IPS DF 6.9 (cell line): ENCODE data around the gene GLG1.
"Not testable (repeated sequence)": the region's sequence is repeated elsewhere in the genome, so short reads cannot be mapped to it uniquely, and the experiment has no call there.

ENCODE experiments used
- DNase-seq: peaks from one replicate; pipeline ENCODE4 v3.0.0-alpha.2; 2013; ENCODE audit warnings: low read depth, low spot score
- H3K27ac ChIP-seq: one replicate; pipeline ENCODE4 v1.5.1; 2013; ENCODE audit warnings: low read length, control low read depth
- H3K27me3 ChIP-seq: 2 replicates; pipeline ENCODE4 v1.6.1; 2013; ENCODE audit warnings: mild to moderate bottlenecking, low read length; ENCODE audit not compliant: control insufficient read depth, insufficient read depth
- H3K36me3 ChIP-seq: 2 replicates; pipeline ENCODE4 v1.6.1; 2013; ENCODE audit warnings: low read length; ENCODE audit not compliant: control insufficient read depth, insufficient read depth
- H3K4me1 ChIP-seq: 2 replicates; pipeline ENCODE4 v1.6.1; 2013; ENCODE audit warnings: low read length; ENCODE audit not compliant: control insufficient read depth, insufficient read depth
- H3K4me3 ChIP-seq: 2 replicates; pipeline ENCODE4 v1.5.1; 2013; ENCODE audit warnings: mild to moderate bottlenecking, low read length
- H3K9me3 ChIP-seq: 2 replicates; pipeline ENCODE4 v1.6.1; 2013; ENCODE audit warnings: low read length, inconsistent platforms; ENCODE audit not compliant: control insufficient read depth, insufficient read depth
- WGBS: extraction: QIAGEN DNeasy Blood & Tissue Kit; methylation state at CpG from one replicate; pipeline ENCODE4 v1.1.7; 2013; ENCODE audit warnings: mixed read lengths, missing lambda C conversion rate; ENCODE audit not compliant: insufficient read length, insufficient coverage; 5-methylcytosine and 5-hydroxymethylcytosine counted together

The GLG1 gene

DNA sequence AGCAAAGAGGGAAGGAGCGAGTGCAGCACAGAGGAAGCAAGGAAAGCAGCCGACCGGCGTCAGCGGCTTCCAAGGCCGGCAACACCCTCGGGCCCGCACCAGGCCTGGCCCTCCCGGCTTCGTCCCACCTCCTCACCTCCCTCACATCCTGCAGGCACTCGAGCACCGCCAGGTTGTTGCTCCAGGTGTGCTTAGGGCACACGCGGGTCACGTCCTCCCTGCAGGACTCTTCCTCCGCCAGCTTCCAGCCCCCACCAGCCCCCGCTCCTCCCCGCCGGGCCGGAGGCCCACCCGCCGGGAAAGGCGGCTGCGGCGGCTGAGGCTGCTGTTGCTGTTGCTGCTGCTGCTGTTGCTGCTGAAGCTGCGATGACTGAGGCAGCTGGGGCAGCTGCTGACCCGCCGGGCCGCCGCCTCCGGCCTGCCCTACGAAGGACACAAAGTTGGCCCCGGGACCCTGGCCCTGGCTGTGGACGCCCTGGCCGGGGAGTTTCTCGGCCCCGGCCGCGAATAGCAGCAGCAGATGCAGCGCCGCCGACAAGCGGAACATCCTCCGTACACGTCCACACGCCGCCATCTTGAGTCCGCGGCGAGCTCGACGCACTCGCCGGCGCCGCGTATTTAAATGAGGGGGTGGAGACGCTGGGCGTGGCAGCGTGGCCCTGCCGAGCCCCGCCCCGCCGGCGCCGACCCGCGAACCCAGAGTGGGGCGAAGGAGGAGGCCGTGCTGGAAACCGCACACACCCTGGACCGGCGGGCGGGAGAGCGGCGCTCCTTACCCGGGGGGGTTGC, at the start of gene GLG1:
Gene GLG1, minus strand, starts transcription at position 594 of the 789 bp plus-strand sequence. Its CDS starts 20 bp downstream, at position 574.
- no CpG with 5 or more reads among the region's 77 CpGs for WGBS
- H3K27ac ChIP-seq: no peak within 1 kb of the TSS
- H3K27me3 ChIP-seq: no peaks in the 10 kb centered on the region
- DNase-seq: peak; percentile 72
- H3K4me1 ChIP-seq: peaks cover 3% of the 10 kb centered on the region; the same call in 1 of the 2 replicates
- H3K36me3 ChIP-seq: no peaks in the 10 kb centered on the region
- H3K9me3 ChIP-seq: no peaks in the 10 kb centered on the region
- H3K4me3 ChIP-seq: peak within 1 kb of the TSS; percentile 95

DNA sequence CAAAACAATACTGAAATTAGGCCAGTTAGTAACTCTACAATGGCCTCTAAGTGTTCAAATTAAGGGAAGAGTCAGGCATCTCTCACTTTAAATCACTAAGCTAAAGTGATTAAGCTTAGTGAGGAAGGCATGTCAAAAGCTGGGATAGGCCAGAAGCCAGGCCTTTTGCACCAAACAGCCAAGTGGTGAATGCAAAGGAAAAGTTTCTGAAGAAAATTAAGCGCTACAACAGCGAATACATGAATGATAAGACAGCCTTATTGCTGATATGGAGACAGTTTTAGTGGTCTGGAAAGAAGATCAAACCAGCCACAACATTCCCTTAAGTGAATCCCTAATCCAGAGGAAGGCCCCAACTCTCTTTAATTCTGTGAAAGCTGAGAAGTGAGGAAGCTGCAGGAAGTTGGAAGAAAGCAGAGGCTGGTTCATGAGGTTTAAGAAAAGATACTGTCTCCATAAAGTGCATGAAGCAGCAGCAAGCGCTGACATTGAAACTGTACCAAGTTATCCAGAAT, 47.7 kb upstream of the GLG1 start:
- H3K27me3 ChIP-seq: peaks cover 1% of the 10 kb centered on the region; the same call in 1 of the 2 replicates
- H3K27ac ChIP-seq: no peak overlapping the region
- no peak overlapping the region for H3K4me3 ChIP-seq
- WGBS: no CpG with 5 or more reads among the region's 3 CpGs
- H3K4me1 ChIP-seq: no peaks in the 10 kb centered on the region
- DNase-seq: no peak
- H3K36me3 ChIP-seq: peaks cover 21% of the 10 kb centered on the region; the same call in 1 of the 2 replicates
- H3K9me3 ChIP-seq: no peaks in the 10 kb centered on the region

DNA sequence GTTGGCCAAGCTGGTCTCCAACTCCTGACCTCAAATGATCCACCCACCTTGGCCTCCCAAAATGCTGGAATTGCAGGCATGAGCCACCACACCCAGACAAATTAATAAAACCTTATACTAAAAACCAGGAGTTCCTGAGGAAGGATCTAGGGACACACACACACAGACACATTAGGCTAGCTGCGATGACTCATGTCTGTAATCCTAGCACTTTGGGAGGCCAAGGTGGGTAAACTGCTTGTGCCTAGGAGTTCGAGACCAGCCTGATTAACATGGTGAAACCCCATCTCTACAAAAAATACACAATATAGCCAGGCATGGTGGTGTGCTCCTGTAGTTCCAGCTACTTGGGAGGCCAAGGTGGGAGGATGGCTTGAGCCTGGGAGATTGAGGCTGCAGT, 46.0 kb upstream of the GLG1 start:
- WGBS: no CpG with 5 or more reads among the region's 2 CpGs
- not testable (repeated sequence) for H3K4me1 ChIP-seq, H3K9me3 ChIP-seq, H3K4me3 ChIP-seq, H3K27ac ChIP-seq, DNase-seq, H3K27me3 ChIP-seq
- peaks cover 22% of the 10 kb centered on the region for H3K36me3 ChIP-seq

DNA sequence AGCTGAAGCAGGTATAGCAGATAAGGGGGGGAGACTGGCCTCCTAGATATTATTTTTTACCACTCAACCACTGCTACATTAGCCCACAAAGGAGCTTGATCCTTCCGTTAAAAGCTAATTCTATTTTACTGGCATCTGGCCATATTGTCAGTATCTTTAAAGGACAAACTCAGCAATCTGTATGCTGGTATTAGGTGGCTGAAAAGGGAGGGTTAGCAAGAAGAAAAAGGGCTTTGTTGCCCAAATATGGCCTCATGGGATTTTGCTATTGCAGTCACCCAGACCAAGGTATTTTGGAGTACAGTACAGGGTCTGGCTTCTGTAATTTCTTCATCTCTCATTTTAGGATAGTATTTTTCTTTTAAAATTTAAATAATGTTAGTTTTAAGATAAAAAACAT, 45.3 kb upstream of the GLG1 start:
- WGBS: no CpG with 5 or more reads among the region's 1 CpG
- H3K27me3 ChIP-seq: peaks cover 1% of the 10 kb centered on the region; the same call in 1 of the 2 replicates
- peaks cover 22% of the 10 kb centered on the region for H3K36me3 ChIP-seq
- no peaks in the 10 kb centered on the region for H3K4me1 ChIP-seq
- no peak overlapping the region for H3K4me3 ChIP-seq
- H3K9me3 ChIP-seq: no peaks in the 10 kb centered on the region
- DNase-seq: no peak
- H3K27ac ChIP-seq: no peak overlapping the region

DNA sequence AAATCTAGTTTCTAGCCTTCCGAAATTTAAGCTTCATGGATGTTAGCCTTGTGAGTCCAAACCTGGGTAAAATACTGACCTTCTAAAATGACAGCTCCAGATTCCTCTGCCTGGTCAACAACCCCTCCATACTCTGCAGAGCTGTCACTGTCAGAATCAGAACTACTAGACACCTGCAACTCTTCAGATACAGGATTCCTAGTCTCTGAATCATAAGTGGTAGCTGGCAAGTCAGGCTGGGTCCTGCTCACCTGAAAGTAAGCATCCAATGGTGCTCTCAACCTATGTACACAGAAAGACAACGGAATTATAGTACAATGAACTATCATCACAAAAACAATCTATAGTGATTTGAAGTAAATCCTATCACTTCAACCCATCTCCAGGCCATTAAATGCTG, 44.9 kb upstream of the GLG1 start:
- no peak for DNase-seq
- peaks cover 1% of the 10 kb centered on the region; the same call in 1 of the 2 replicates for H3K27me3 ChIP-seq
- H3K4me3 ChIP-seq: no peak overlapping the region
- WGBS: no CpG with 5 or more reads among the region's 2 CpGs
- no peaks in the 10 kb centered on the region for H3K9me3 ChIP-seq
- peaks cover 22% of the 10 kb centered on the region for H3K36me3 ChIP-seq
- H3K4me1 ChIP-seq: no peaks in the 10 kb centered on the region
- no peak overlapping the region for H3K27ac ChIP-seq

DNA sequence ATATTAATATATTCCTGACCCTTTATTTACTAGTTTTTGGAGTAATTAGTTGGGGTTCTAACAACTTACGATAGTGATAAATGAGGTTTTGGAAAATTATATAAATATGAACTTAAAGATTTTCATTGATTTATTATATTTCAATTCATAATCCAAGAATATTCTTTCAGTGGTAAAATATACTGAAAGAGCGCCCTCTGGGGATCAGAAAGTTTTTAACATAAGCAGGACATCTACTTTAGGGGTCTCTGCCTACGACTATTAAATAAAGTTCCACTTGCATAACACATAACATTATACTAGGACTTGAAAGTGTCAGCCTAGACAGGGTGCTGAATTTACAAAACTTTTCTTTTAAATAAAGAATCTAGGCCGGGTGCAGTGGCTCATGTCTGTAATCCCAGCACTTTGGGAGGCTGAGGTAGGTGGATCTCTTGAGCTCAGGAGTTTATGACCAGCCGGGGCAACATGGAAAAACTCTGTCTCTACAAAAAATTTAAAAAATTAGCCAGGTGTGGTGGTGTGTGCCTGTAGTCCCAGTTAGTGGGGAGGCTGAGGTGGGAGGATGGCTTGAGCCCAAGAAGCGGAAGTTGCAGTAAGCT, 44.2 kb upstream of the GLG1 start:
- H3K27ac ChIP-seq: no peak overlapping the region
- H3K9me3 ChIP-seq: no peaks in the 10 kb centered on the region
- H3K36me3 ChIP-seq: peaks cover 22% of the 10 kb centered on the region
- no peak for DNase-seq
- H3K4me3 ChIP-seq: no peak overlapping the region
- H3K4me1 ChIP-seq: no peaks in the 10 kb centered on the region
- peaks cover 1% of the 10 kb centered on the region; the same call in 1 of the 2 replicates for H3K27me3 ChIP-seq
- 100% methylated on average over 1 of the region's 6 CpGs for WGBS

DNA sequence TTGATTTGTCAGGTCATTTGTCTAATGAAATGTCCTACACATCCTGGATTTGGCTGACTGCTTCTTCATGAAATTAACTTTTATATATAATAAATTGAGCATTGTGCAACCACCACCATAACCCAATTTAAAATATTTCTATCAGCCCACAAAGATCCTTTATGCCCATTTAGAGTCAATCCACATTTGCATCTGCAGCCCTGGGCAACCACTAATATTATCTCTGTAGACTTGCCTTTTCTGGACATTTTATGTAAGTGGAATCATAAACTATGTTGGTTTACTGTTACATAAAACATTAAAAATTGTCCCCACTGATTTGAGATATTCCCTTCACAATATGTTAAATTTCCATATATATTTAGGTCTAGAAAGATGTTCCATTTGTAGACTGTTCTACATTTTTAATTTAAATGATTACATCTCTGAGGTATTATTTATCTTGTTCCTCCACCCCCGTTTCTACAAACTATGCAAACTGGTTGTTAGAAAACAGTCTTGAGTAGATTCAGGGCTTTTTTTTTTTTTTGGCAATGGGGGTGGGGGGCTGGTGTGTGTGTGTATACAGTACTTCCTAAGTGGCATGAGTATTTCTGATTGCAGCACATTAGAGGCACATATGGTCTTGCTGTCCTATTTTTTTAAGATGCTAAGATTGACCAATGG, 43.1 kb upstream of the GLG1 start:
- Histone ChIP-seq H3K27ac (no peak overlapping the region), H3K36me3 (peaks cover 26% of the 10 kb centered on the region), H3K4me1 (no peaks in the 10 kb centered on the region), H3K4me3 (no peak overlapping the region), H3K9me3 (no peaks in the 10 kb centered on the region), H3K27me3 (peaks cover 1% of the 10 kb centered on the region; the same call in 1 of the 2 replicates)
- no CpG with 5 or more reads among the region's 1 CpG for WGBS
- DNase-seq: no peak

DNA sequence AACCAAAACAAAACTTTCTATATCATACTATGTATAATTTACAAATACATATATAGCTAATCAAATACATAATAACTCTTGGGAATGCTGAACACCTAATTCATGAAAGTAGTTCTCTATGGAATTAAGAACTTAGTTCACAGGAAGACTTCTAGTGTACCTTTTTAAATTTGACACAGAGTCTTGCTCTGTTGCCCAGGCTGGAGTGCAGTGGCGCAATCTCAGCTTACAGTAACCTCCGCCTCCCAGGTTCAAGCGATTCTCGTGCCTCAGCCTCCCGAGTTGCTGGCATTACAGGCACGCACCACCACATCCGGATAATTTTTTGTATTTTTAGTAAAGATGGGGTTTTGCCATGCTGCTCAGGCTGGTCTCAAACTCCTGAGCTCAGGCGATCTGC, 35.1 kb upstream of the GLG1 start:
- Histone ChIP-seq H3K27me3 (no peaks in the 10 kb centered on the region), H3K4me3 (no peak overlapping the region), H3K36me3 (peaks cover 27% of the 10 kb centered on the region; the same call in 1 of the 2 replicates), H3K4me1 (no peaks in the 10 kb centered on the region), H3K27ac (no peak overlapping the region), H3K9me3 (no peaks in the 10 kb centered on the region)
- no peak for DNase-seq
- no CpG with 5 or more reads among the region's 8 CpGs for WGBS

DNA sequence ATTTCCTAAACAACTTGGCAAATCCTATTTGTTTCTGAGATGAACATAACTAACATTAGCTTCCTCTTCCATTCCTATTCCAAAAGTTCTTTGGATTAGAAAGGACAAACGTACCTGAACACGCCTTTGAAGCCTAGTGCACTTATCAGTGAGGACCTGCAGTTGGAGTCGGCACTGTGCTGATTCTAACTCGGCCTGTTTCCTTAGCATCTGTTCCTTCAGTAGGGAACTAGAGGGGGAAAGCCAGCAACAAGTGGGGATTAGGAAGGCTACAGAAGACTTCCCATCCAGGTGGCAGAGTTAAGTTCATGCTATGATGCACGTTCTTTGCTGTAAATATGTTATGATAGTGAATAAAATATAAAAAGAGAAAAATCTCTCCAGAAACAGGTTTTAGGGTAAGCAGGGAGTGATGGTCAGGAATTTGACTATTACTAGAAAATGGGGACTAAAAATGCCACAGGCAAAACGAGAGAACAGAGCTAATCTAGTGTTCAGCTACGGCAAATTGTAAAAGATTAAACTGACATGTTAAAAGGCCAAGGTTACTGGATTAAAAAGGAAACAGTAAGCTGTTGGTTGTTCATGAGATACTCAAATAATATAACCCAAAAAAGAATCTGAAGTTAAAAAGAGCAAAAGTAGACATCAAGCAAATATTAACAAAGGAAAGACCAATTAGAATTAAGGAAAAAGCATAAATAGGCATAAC, 31.0 kb upstream of the GLG1 start:
- DNase-seq: no peak
- H3K4me1 ChIP-seq: no peaks in the 10 kb centered on the region
- WGBS: no CpG with 5 or more reads among the region's 7 CpGs
- no peak overlapping the region for H3K4me3 ChIP-seq
- no peaks in the 10 kb centered on the region for H3K27me3 ChIP-seq
- no peak overlapping the region for H3K27ac ChIP-seq
- H3K9me3 ChIP-seq: no peaks in the 10 kb centered on the region
- H3K36me3 ChIP-seq: peaks cover 29% of the 10 kb centered on the region; the same call in 1 of the 2 replicates

DNA sequence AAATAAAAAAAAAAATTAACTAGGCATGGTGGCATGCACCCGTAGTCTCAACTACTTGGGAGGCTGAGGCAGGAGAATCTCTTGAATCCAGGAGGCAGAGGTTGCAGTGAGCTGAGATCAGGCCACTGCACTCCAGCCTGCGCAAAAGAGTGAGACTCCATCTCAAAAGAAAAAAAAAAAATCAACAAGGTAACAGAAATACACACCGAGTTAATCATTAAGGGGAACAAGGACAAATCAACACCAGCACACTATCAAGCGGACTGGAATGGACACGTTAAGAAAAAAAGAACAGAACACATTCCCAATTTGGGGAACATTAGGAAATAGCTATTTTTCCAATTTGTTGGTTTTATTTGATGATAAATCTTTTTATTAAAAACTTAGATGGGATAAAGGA, 28.4 kb upstream of the GLG1 start:
- H3K9me3 ChIP-seq: no peaks in the 10 kb centered on the region
- H3K4me3 ChIP-seq: no peak overlapping the region
- H3K27ac ChIP-seq: no peak overlapping the region
- H3K36me3 ChIP-seq: peaks cover 37% of the 10 kb centered on the region; the same call in 1 of the 2 replicates
- H3K27me3 ChIP-seq: no peaks in the 10 kb centered on the region
- no CpG with 5 or more reads among the region's 5 CpGs for WGBS
- H3K4me1 ChIP-seq: no peaks in the 10 kb centered on the region
- DNase-seq: no peak
